GM21717 (cell line): ENCODE results near the gene PRR23A.
"Not testable (repeated sequence)": the region's sequence is repeated elsewhere in the genome, so short reads cannot be mapped to it uniquely, and the experiment has no call there.

ENCODE experiments used
- ATAC-seq: cut with Tn5 transposase; IDR thresholded peaks from one replicate; pipeline ENCODE4 v1.9.1; 2021; ENCODE audit warnings: mild to moderate bottlenecking, moderate library complexity; ENCODE audit not compliant: unreplicated experiment

Gene PRR23A

DNA sequence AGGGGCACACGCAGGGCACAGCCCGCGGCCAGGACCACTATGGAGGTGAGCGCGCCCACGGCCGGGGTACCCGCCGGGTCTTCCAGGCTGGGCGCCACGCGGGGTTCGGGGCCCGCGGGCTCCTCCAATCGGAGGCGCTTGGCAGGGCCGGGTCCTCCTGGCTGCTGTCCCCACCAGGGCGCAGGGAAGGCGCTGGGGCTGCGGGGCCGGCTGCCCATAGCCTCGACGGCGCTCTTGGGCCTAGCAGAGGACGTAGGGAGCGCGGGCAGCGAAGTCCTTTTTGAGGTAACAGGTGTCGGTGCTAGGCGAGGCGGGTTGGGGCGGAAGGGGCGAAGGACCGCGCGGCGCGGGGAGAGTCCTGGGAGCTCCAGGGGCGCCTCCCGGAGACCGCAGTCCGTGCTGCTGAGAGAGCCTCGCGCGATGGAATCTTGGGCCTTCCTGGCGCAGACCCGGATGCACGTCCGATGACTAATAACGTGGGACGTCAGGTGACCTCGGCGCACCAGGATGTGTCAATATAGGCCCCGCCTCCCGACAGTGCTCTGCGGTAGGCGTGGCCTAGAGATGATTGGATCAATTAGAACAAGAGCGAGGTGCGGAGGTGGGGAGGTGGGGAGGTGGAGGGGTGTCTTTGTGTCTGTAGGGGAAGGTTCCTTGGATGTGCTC is at the start of gene PRR23A:
TSS of gene PRR23A (minus strand) at position 218 of the 666 bp plus-strand sequence. CDS start at position 218, 0 bp downstream.
- ATAC-seq: no peak

DNA sequence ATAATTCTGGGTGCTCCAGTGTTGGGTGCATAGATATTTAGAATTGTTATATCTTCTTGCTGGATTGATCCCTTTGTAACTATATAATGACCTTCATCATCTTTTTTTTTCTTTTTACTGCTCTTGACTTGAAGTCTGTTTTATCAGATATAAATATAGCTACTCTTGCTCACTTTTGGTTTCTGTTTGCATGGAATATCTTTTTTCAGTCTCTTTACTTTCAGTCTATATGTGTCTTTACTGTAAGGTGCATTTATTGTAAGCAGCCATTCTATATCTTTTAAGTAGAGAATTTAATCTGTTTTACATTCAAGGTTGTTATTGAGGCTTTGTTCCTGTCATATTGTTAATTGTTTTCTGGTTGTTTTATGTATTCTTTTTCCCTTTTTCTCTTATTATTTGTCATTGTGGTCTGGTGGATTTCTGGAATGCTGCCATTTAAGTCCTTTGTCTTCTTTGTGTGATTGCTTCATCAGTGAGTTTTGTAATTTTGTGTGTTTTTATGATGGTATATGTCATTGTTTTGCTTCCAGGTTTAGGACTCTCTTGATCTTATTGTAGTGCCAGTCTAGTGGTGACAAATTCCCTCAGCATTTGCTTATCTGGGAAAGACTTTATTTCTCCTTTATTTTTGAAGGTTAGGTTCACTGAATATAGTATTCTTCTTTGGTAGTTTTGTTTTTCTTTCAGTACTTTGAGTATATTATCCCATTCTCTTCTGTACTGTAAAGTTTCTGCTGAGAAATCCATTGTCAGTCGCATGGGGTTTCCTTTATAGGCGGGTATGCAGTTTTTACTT is 46.9 kb upstream of the PRR23A start:
- no peak for ATAC-seq

DNA sequence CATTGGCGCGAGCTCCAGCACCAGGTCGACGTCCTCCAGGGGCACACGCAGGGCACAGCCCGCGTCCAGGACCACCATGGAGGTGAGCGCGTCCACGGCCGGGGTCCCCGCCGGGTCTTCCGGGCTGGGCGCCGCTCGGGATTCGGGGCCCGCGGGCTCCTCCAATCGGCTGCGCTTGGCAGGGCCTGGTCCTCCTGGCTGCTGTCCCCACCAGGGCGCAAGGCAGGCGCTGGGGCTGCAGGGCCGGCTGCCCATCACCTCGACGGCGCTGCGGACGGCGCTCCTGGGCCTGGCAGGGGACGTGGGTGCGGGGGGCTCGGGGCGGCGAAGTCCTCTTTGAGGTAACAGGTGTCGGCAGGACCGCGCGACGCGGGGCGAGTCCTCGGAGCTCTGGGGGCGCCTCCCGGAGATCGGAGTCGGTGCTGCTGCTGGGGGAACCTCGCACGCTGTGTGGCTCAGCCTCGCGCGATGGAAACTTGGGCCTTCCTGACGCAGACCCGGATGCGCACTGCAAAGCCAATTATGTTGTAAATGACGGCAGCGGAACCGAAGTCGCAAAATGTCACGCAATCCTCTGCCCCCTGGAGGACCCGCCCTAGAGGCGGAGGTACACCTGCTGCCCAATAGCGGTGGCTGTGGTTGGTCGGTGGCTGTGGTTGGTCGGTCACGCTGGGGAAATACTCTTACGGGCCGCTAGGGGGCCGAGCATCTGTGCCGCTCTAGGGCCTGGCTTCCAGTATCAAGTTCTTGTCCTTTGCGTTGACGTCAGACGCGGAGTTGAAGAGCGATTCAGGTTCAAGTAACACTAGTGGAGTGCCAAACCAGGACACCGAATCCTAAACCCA is 38.5 kb upstream of the PRR23A start, which contains the start of gene PRR23C:
TSS of gene PRR23C (minus strand) at position 527 of the 845 bp plus-strand sequence. CDS start at position 255, 272 bp downstream.
- no peak for ATAC-seq

DNA sequence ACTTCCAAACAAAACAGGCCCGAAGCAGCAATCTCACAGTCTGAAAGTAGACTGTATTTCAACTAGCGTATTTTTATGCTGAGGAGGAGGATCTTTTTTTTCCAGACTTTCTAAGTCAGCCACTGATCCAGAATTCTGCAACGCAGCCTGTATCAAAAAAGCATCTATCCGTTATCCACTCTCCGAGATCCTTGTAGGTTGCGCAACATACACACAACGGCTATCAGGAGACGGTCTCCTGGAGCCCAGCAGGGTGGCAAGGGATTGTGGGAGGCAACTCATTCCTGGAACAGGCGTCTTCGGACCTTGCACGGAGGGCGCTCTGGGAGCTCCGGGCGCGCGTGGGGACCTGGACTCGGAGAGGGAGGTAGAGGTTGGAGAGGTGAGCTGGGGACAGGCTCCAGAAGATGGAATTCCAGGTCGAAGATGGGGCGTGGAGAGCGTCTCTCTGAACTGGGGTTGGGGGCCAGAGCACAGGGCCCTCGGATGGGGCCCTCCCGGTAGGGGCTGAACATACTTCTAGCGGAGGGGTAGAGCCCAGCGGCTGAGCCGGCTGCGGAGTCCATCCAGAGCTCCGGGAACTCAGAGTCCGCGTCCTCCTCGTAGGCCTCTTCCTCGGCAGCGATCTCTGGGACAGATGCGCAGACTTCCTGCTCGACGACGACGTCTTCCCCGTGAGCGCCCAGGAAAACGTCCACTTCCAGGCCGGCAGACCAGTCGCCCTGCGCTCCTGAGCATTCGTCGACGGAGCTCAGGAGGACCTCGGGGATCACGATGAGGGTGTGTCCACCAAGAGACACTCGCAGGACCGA is 37.7 kb upstream of the PRR23A start:
- ATAC-seq: no peak

DNA sequence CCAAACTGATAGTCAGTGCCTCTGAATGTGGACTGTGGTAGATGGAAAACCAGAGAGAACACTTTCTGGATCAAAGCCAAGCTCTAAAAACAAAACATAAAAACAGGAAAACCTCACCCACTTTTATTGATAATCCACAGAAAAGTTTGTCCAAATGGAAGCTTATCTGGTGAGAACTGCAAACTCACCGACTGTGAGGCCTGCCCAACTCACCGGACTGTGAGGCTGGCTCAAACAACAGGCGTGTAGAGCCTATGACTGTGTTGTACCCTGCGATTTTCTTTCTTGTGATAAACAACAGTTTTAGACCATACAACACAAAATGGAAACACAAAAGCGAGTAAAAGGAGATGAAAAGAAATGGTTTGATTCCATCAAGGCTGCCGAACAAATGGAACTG is 31.4 kb upstream of the PRR23A start:
- no peak for ATAC-seq

DNA sequence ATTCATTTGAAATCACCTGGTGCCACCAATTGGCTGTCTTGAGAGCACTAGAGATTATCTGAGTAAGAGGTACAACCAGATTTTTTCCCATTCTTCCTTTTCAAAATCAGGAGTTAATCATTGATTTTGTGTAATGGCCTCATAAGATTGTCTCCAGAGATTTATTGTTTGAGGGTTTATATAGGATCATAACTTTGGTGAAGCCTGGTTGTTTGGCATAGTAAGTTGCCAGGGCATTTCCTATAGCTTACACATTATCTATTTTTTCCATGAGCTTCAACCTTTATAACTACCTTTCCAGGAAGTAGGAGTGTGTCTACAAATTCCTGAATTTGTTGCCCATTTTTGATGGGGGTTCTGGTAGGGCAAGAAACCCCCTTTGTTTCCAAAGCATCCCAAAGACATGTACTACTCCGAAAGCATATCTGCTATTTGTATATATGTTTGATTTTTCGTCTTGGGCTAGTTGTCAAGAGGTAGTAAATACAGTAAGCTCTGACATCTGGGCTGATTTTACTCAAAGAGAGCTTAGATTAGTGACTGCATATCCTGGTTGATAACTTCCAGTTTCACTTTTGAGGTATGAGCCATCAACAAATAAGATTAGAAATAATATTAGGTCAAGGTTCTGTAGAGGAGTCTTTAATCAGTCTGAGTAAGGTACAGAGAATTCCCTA is 26.4 kb upstream of the PRR23A start:
- ATAC-seq: no peak

DNA sequence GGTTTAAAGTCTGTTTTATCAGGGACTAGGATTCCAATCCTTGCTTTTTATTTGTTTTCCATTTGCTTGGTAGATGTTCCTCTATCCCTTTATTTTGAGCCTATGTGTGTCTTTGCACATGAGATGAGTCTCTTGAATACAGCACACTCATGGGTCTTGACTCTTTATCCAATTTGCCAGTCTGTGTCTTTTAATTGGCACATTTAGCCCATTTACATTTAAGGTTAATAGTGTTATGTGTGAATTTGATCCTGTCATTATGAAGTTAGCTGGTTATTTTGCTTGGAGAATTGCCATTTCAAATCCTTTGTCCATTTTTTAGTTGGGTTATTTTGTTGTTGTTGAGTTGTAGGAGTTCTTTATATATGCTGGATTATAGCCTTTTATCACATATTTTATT is 24.5 kb upstream of the PRR23A start:
- ATAC-seq: not testable (repeated sequence)

DNA sequence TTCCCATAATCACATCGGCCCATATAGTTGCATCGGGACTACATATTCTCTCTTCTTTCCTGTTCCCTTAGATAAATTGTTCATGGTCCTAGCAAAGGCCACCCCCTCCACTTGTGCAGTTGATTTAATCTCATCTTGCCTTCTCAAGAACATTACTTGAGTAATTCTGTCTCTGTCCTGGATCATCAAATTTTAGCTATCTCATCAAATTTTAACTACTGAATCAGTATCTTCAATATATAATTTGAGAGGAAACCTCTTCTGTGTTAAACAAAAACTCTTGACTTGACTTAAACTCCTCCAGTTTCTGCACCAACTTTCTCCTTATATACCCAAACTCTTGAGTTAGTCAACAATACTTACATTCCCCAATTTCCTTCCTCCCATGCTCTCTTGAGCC is 18.9 kb upstream of the PRR23A start:
- ATAC-seq: no peak

DNA sequence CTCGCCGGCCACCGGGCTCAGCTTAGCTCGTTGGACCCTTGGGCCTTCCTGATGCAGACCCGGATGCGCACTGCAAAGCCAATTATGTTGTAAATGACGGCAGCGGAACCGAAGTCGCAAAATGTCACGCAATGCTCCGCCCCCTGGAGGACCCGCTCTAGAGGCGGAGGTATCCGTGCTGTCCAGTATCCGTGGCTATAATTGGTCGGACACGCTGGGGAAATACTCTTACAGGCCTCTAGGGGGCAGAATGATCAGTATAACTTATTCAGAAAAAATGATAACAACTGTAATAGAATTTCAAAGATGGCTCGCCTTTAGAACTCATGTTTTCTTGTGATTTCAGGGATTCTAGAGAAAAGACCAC is 14.8 kb upstream of the PRR23A start, which contains the start of gene PRR23B:
TSS of gene PRR23B (minus strand) at position 59 of the 367 bp plus-strand sequence. CDS start 265 bp downstream, outside the sequence.
- ATAC-seq: no peak

DNA sequence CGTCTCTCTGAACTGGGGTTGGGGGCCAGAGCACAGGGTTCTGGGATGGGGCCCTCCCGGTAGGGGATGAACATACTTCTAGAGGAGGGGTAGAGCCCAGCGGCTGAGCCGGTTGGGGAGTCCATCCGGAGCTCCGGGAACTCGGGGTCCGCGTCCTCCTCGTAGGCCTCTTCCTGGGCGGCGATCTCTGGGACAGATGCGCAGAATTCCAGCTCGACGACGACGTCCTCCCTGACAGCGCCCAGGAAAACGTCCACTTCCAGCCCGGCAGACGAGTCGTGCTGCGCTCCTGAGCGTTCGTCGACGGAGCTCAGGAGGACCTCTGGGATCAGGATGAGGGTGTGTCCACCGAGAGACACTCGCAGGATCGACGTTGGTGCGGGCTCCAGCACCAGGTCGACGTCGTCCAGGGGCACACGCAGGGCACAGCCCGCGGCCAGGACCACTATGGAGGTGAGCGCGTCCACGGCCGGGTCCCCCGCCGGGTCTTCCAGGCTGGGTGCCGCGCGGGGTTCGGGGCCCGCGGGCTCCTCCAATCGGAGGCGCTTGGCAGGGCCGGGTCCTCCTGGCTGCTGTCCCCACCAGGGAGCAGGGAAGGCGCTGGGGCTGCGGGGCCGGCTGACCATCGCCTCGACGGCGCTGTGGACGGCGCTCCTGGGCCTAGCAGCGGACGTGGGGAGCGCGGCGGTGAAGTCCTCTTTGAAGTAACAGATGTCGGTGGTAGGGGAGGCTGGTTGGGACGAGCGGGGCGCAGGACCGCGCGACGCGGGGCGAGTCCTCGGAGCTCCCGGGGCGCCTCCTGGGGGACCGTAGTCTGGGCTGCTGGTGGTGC is 14.2 kb upstream of the PRR23A start:
- ATAC-seq: no peak

DNA sequence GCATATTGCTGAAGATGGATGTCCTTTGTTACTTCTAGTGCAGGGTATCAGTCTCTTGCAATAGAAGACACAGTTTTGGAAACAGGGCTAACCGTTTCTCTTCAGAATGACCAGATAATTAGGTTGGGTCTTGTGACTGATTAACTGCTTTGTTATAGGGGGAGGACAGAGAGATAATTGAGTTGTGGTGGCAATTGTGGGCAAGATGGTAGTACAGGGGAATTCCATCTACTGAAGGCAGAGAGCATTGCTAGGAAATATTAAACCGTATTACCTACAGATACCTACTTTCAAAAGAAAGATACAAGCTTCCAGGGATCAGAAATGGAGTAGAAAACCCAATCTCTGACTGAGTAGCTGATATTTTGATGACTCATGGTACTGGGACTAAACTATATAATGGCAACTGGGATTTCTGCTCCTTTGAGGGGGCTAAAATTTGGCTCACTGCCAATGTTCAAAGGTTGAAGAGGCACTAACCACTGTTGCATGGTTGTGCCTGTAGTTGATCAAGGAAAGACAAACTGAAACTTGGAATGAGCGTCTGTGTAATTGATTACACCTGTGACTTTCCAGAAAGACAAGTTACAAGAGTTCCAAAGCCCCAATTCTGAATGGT is 10.5 kb upstream of the PRR23A start:
- ATAC-seq: no peak

DNA sequence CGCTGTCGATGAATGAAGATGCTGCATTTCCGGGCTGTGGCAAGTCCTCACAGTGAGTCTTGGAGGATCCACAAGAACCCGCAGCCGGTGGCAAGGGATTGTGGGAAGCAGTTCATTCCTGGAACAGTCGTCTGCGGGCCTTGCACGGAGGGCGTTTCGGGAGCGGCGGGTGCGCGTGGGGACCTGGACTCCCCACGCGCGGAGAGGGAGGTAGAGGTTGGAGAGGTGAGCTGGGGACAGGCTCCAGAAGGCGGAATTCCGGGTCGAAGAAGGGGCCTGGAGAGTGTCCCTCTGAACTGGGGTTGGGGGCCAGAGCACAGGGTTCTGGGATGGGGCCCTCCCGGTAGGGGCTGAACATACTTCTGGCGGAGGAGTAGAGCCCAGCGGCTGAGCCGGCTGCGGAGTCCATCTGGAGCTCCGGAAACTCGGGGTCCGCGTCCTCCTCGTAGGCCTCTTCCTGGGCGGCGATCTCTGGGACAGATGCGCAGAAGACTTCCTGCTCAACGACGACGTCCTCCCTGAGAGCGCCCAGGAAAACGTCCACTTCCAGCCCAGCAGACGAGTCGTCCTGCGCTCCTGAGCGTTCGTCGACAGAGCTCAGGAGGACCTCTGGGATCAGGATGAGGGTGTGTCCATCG is 593 bp downstream of the PRR23A start:
- no peak for ATAC-seq

DNA sequence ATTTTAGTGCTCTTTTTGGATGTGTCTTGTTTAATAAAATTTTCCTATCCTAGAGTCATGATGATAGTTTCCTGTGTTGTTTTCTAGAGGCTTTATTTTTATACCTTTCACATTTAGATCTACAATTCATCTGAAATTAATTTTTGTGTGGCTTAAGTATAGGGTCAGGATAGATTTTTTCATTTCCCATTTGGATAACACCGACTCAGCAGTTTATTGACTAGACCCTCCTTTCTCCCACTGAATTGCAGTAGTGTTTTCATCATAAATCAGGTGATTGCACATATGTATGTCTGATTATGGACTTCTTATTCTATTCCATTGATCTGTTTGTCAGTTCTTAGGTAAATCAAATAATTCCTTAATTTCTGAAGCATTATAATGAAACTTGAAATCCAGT is 10.4 kb downstream of the PRR23A start:
- ATAC-seq: no peak

DNA sequence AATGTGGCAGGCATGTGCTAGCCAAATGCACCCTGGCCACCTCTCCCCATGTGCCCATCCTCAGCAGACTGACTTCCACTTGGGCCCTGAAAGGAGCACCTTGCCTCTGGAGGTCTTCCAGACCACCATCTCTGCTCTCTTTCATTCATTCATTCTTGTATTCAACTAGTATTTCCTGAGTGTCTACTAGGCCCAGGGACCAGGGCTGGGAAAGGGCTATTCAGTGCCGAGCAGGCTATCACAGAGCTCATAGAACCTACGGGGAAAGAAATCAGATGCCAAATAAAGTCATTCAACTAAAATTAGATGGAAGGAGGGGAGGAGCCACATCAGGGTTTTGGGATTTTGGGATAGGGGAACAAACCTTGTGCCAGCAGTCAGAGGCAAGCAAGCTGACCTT is 18.9 kb downstream of the PRR23A start:
- no peak for ATAC-seq

DNA sequence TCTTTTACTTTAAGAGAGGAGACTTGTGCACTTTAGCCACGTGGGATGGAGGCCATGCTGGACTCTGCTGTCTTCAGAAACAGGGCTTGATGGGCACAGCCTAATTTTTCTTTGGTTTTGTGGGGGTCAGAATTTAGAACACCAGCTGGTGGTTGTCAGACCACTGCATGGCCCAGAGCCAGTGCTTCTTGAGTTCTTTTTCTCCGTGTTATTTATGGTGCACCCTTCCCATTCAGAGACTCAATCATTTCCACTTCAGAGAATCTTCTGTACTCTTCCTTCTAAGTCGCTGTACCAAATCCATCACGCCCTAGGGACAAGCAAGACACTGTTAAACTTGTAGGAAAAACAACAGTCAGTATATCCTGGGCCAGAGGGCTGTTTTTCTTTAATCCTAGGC is 20.1 kb downstream of the PRR23A start:
- no peak for ATAC-seq

DNA sequence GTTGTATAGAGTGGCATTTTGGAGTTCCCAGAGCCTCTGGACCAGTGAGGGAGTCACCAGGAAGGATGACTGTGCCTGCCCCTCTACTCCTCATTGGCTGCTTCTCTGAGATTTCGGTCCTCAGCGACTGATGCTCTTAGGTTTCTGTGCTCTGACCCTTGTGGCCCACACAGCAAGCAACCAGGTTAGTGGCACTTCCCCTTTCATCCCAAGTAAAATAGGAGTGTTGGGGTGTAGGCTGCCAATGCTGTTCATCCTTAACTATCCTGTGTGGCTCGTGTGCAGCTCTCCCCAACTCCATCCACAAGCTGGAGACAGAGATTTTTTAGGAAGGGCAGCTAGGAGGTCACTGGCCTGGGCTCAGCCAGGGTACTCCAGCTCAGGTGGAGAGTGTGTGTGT is 21.3 kb downstream of the PRR23A start:
- ATAC-seq: no peak

DNA sequence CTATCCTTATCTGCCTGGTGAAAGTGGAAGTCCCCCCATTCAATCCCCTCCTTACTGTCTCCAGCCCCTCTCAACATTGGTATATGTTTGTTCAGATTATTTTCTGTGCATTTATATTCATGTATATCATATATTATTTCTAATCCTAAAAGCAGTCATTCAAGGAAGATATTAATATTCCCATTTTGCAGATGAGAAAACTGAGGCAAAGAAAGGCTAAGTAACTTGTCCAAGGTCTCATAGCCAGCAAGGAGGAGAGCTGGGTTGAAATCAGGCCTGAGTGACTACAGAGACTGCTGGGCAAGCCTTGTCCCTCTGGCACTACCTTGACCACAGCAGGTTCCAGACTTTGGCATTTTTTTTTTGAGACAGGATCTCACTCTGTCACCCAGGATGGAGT is 30.0 kb downstream of the PRR23A start:
- ATAC-seq: no peak

DNA sequence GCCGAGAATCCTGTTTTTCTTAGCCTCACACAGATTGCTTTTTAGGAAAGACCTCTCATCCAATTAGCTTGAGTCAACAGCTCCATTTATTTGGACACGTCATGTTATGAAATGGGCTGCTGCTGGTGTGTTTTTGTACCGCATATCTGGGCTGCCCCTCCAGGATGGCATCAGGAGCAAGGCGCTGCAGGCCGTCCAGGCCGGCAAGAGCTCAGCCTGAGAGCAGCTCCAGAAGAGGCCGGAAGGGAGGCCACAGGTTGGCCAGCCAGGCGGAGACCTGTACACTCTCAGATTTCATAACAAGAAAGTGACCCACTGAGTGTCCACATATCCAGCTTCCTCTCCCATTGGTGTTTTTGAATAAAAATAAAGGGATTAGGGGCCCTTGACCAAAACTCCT is 30.7 kb downstream of the PRR23A start:
- no peak for ATAC-seq
